HEK293 (cell line): Measurements from ENCODE around the gene CTNNA2.

Experiments used
- CTCF ChIA-PET: fragments of 350-600 bp; formaldehyde crosslinking; extraction: SDS; loops from one replicate; lab custom pipeline; 2021; ENCODE audit warnings: antibody characterized with exemption; lab: Yijun Ruan, JAX
- POLR2A ChIA-PET: fragments of 300-600 bp; formaldehyde crosslinking; extraction: SDS; loops from one replicate; lab custom pipeline; 2020; ENCODE audit warnings: antibody characterized with exemption, inconsistent platforms; lab: Yijun Ruan, JAX
- H3K27ac ChIP-seq: fragments of 200-500 bp; sonication (Bioruptor generic); 2 replicates; pipeline ENCODE4 v1.5.1; 2014; ENCODE audit warnings: low read depth, low read length, control low read depth, inconsistent platforms; ENCODE audit errors: extremely low read depth
- H3K36me3 ChIP-seq, 2 experiments: fragments of 200-500 bp in 1 of 2; sonication (Bioruptor generic) in 1 of 2; 1 replicate in 1 of 2; 2 replicates in 1 of 2; pipeline ENCODE4 v1.5.1; 2014 to 2017; ENCODE audit warnings: inconsistent platforms in 2 of 2, low read length in 2 of 2; ENCODE audit not compliant: control insufficient read depth in 2 of 2, insufficient read depth in 1 of 2
- H3K4me1 ChIP-seq: fragments of 200-500 bp; sonication (Bioruptor generic); 2 replicates; pipeline ENCODE4 v1.5.1; 2014; ENCODE audit warnings: mild to moderate bottlenecking, low read length, inconsistent platforms; ENCODE audit not compliant: control insufficient read depth, insufficient read depth
- H3K4me3 ChIP-seq: 2 replicates; pipeline ENCODE4 v1.5.1; 2011; ENCODE audit warnings: low read depth, mild to moderate bottlenecking, control low read depth, low read length, moderate library complexity
- H3K9me3 ChIP-seq: fragments of 200-500 bp; sonication (Bioruptor generic); 2 replicates; pipeline ENCODE4 v1.5.1; 2014; ENCODE audit warnings: low read depth, low read length, inconsistent platforms; ENCODE audit not compliant: control insufficient read depth, insufficient read depth
- BCL6B ChIP-seq: fragments of 450-650 bp; formaldehyde crosslinking; IDR thresholded peaks from 2 replicates; pipeline ENCODE4 v1.5.1; 2017; ENCODE audit warnings: missing biosample characterization, missing genetic modification characterization
- CTCF ChIP-seq: fragments of 450-650 bp; formaldehyde crosslinking; IDR thresholded peaks from 2 replicates; pipeline ENCODE4 v1.5.1; 2016; ENCODE audit warnings: missing biosample characterization, missing genetic modification characterization
- IKZF3 ChIP-seq: fragments of 450-650 bp; IDR thresholded peaks from 2 replicates; pipeline ENCODE4 v1.5.0; 2018; ENCODE audit warnings: missing biosample characterization, mild to moderate bottlenecking, missing genetic modification characterization, moderate library complexity
- PRDM1 ChIP-seq: fragments of 450-650 bp; formaldehyde crosslinking; IDR thresholded peaks from 2 replicates; pipeline ENCODE4; 2016; ENCODE audit warnings: missing biosample characterization, missing genetic modification characterization
- SETDB1 ChIP-seq: IDR thresholded peaks from one replicate; pipeline ENCODE4 v1.6.1; 2017; ENCODE audit warnings: mild to moderate bottlenecking, low read length, moderate library complexity, mixed read lengths; ENCODE audit not compliant: insufficient read length
- ZNF121 ChIP-seq: fragments of 450-650 bp; formaldehyde crosslinking; IDR thresholded peaks from 2 replicates; pipeline ENCODE4 v1.5.1; 2016; ENCODE audit warnings: missing biosample characterization, missing genetic modification characterization
- ZNF169 ChIP-seq: fragments of 450-650 bp; formaldehyde crosslinking; IDR thresholded peaks from 2 replicates; pipeline ENCODE4 v1.5.1; 2016; ENCODE audit warnings: missing biosample characterization, missing genetic modification characterization
- ZNF239 ChIP-seq: fragments of 450-650 bp; formaldehyde crosslinking; IDR thresholded peaks from 2 replicates; pipeline ENCODE4 v1.5.1; 2016; ENCODE audit warnings: missing biosample characterization, missing genetic modification characterization
- ZNF350 ChIP-seq: fragments of 450-650 bp; formaldehyde crosslinking; IDR thresholded peaks from 2 replicates; pipeline ENCODE4 v1.5.0; 2017; ENCODE audit warnings: missing biosample characterization, mild to moderate bottlenecking, missing genetic modification characterization
- ZNF354C ChIP-seq: fragments of 450-650 bp; formaldehyde crosslinking; IDR thresholded peaks from 2 replicates; pipeline ENCODE4 v1.5.1; 2016; ENCODE audit warnings: missing biosample characterization, missing genetic modification characterization, low read depth, borderline replicate concordance
- ZNF48 ChIP-seq: fragments of 450-650 bp; formaldehyde crosslinking; IDR thresholded peaks from 2 replicates; pipeline ENCODE4 v1.5.1; 2016; ENCODE audit warnings: missing biosample characterization, missing genetic modification characterization
- ZNF561 ChIP-seq: fragments of 450-650 bp; IDR thresholded peaks from 2 replicates; pipeline ENCODE4 v1.5.1; 2018; ENCODE audit warnings: missing biosample characterization, missing genetic modification characterization, borderline replicate concordance
- ZNF585B ChIP-seq: fragments of 450-650 bp; formaldehyde crosslinking; IDR thresholded peaks from 2 replicates; pipeline ENCODE4 v1.5.1; 2016; ENCODE audit warnings: missing biosample characterization, missing genetic modification characterization
- ZNF692 ChIP-seq: fragments of 450-650 bp; formaldehyde crosslinking; IDR thresholded peaks from 2 replicates; pipeline ENCODE4 v1.5.1; 2016; ENCODE audit warnings: missing biosample characterization, missing genetic modification characterization
- ZNF704 ChIP-seq: fragments of 450-650 bp; formaldehyde crosslinking; IDR thresholded peaks from 2 replicates; pipeline ENCODE4 v1.5.1; 2016; ENCODE audit warnings: missing biosample characterization, missing genetic modification characterization
- ZNF768 ChIP-seq: fragments of 450-650 bp; formaldehyde crosslinking; IDR thresholded peaks from 2 replicates; pipeline ENCODE4 v1.5.1; 2018; ENCODE audit warnings: missing biosample characterization, mild to moderate bottlenecking, missing genetic modification characterization
- ZSCAN18 ChIP-seq: fragments of 450-650 bp; formaldehyde crosslinking; IDR thresholded peaks from 2 replicates; pipeline ENCODE4 v1.5.1; 2016; ENCODE audit warnings: missing biosample characterization, missing genetic modification characterization
- ZSCAN5A ChIP-seq: fragments of 450-650 bp; formaldehyde crosslinking; IDR thresholded peaks from 2 replicates; pipeline ENCODE4 v1.5.1; 2016; ENCODE audit warnings: missing biosample characterization, missing genetic modification characterization

Gene CTNNA2

GRCh38 chr2:80008596-80008995, 495.7 kb downstream of the CTNNA2 start:
- no peaks in the 10 kb centered on the region for H3K9me3 ChIP-seq
- ChIA-PET CTCF (no interaction called here), POLR2A (no interaction called here)
- H3K36me3 ChIP-seq = no peaks in the 10 kb centered on the region
- no peak for TF ChIP-seq ZNF561
- TF ChIP-seq ZNF768 (tag by site-specific recombination) = no peak
- TF ChIP-seq ZSCAN5A (tag by site-specific recombination) = no peak
- no peak for TF ChIP-seq ZNF585B (tag by site-specific recombination)
- TF ChIP-seq ZNF354C (tag by site-specific recombination) = no peak
- TF ChIP-seq ZNF239 (tag by site-specific recombination) = no peak
- TF ChIP-seq ZSCAN18 = no peak
- TF ChIP-seq CTCF (tag by site-specific recombination) = no peak
- no peak for TF ChIP-seq BCL6B (tag by site-specific recombination)
- TF ChIP-seq ZNF121 (tag by site-specific recombination) = no peak
- no peak overlapping the region for H3K4me3 ChIP-seq
- no peak overlapping the region for H3K27ac ChIP-seq
- no peaks in the 10 kb centered on the region for H3K4me1 ChIP-seq

GRCh38 chr2:80009211-80009610, 496.4 kb downstream of the CTNNA2 start:
- CTCF ChIA-PET = no interaction called here
- TF ChIP-seq ZNF48 (tag by site-specific recombination) (no peak), IKZF3 (tag by site-specific recombination) (no peak), PRDM1 (tag by site-specific recombination) (no peak), ZNF169 (tag by site-specific recombination) (no peak), SETDB1 (no peak), ZNF585B (tag by site-specific recombination) (no peak), ZNF692 (tag by site-specific recombination) (no peak), ZNF350 (tag by site-specific recombination) (no peak), ZNF704 (tag by site-specific recombination) (no peak)
- TF ChIP-seq, all 188 proteins: peak for 0
- no peaks in the 10 kb centered on the region for H3K4me1 ChIP-seq
- H3K9me3 ChIP-seq = no peaks in the 10 kb centered on the region
- no peak overlapping the region for H3K27ac ChIP-seq
- POLR2A ChIA-PET = no interaction called here
- H3K36me3 ChIP-seq = no peaks in the 10 kb centered on the region
- H3K4me3 ChIP-seq = no peak overlapping the region
